Measurements from ENCODE around the gene SND1.

DNA sequence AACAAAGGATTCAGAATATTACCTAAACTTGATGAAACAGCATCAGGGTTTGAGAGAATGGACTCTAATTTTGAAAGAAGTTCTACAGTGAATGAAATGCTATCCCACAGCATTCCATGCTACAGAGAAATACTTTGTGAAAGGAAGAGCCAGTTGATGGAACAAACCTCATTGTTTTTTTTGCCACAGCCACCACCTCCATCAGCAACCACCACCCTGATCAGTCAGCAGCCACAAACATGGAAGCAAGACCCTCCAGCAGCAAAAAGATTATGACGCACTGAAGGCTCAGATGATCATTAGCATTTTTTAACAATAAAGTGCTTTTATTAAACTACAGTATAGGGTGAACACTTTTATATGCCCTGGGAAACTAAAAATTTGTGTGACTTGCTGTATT is 280.5 kb downstream of the SND1 start:
- TF ChIP-seq, protein P1, sequence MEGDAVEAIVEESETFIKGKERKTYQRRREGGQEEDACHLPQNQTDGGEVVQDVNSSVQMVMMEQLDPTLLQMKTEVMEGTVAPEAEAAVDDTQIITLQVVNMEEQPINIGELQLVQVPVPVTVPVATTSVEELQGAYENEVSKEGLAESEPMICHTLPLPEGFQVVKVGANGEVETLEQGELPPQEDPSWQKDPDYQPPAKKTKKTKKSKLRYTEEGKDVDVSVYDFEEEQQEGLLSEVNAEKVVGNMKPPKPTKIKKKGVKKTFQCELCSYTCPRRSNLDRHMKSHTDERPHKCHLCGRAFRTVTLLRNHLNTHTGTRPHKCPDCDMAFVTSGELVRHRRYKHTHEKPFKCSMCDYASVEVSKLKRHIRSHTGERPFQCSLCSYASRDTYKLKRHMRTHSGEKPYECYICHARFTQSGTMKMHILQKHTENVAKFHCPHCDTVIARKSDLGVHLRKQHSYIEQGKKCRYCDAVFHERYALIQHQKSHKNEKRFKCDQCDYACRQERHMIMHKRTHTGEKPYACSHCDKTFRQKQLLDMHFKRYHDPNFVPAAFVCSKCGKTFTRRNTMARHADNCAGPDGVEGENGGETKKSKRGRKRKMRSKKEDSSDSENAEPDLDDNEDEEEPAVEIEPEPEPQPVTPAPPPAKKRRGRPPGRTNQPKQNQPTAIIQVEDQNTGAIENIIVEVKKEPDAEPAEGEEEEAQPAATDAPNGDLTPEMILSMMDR (IDR thresholded peaks at IDR 0.05), result no peak
- TF ChIP-seq POLR2AphosphoS5 (IDR thresholded peaks at IDR 0.05), result no peak
- TF ChIP-seq POLR2A (IDR thresholded peaks at IDR 0.05), result no peak

All from breast epithelium (tissue), 3 donors.